Measurements from ENCODE around the gene CERK.

Gene CERK

DNA sequence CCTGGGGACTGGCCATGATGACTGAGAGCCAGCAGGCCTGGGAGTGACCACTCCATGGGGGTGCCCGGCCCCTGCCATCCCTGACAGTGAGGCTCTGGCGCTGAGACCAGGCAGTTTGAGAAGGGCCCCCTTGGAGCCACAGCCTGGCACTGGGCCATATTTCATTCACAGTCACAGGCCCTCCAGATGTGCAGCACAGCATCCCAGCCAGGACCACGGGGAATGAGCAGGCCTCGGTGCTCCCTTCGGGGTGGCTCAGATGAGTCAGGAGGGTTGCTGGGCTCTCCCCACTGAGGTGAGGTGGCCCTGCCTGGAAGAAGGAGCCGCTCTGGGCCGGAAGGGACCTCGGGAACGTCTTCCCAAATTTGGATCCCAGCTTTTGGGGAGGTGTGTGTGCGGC is 64.8 kb downstream of the CERK start:
- H3K4me3 ChIP-seq (ENCODE audit: control insufficient read depth, low read depth, low read length): no peak overlapping the region
- TF ChIP-seq, protein P1, sequence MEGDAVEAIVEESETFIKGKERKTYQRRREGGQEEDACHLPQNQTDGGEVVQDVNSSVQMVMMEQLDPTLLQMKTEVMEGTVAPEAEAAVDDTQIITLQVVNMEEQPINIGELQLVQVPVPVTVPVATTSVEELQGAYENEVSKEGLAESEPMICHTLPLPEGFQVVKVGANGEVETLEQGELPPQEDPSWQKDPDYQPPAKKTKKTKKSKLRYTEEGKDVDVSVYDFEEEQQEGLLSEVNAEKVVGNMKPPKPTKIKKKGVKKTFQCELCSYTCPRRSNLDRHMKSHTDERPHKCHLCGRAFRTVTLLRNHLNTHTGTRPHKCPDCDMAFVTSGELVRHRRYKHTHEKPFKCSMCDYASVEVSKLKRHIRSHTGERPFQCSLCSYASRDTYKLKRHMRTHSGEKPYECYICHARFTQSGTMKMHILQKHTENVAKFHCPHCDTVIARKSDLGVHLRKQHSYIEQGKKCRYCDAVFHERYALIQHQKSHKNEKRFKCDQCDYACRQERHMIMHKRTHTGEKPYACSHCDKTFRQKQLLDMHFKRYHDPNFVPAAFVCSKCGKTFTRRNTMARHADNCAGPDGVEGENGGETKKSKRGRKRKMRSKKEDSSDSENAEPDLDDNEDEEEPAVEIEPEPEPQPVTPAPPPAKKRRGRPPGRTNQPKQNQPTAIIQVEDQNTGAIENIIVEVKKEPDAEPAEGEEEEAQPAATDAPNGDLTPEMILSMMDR (IDR thresholded peaks at IDR 0.05; ENCODE audit: control insufficient read depth, insufficient read depth, low read depth, low read length, missing control alignments): no peak
- DNase-seq (ENCODE audit: low read depth): no peak

DNA sequence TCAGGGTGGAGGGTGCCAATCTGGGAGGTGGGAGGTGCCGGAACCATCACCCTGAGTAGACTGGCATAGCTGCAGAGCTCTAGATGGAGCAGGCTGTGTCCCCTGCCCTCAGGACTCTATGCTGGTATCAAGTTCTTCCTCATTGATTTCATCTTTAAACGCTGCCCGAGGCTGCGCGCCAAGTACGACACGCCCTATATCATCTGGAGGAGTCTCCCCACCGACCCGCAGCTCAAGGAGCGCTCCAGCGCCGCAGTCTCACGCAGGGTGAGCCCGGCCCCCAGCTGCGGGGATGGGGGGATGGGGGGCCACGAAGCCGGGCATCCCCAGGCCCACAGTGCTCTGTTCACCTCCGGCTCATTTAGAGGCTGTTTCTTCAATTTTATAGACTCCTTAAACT is 65.3 kb downstream of the CERK start:
- DNase-seq (ENCODE audit: low read depth): no peak
- no peak overlapping the region for H3K4me3 ChIP-seq (ENCODE audit: control insufficient read depth, low read depth, low read length)
- TF ChIP-seq, protein P1 (IDR thresholded peaks at IDR 0.05; ENCODE audit: control insufficient read depth, insufficient read depth, low read depth, low read length, missing control alignments): no peak

DNA sequence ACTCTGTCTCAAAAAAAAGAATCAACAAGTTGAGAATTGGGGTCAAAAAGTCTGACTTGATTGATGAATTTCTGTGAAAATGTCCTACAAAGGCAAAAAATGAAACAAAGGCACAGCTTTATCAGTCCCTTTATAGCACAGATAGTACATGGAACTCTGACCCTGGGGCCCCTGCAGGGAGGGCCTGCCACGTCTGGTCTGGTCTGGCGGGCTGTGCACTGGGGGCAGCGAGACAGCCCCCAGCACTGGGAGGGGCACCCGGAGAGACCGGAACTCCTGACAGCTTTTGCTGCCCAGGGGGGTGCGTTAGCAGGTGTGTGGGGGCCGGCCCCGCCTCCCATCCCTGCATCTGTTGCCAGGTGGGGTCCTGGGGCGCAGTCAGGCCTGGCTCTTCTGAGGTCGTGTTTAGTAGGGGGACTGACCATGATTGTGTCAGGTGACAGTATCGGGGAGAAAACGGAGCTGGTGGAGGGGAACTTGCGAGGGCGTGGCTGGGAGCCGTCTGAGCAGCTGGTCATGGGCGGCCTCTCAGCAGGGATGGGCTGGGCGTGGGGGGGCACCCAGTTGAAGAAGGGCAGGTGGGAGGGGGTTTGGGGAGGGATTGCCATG is 66.1 kb downstream of the CERK start:
- no peak for DNase-seq (ENCODE audit: low read depth)
- TF ChIP-seq, protein P1 (IDR thresholded peaks at IDR 0.05; ENCODE audit: control insufficient read depth, insufficient read depth, low read depth, low read length, missing control alignments): no peak
- H3K4me3 ChIP-seq (ENCODE audit: control insufficient read depth, low read depth, low read length): no peak overlapping the region

DNA sequence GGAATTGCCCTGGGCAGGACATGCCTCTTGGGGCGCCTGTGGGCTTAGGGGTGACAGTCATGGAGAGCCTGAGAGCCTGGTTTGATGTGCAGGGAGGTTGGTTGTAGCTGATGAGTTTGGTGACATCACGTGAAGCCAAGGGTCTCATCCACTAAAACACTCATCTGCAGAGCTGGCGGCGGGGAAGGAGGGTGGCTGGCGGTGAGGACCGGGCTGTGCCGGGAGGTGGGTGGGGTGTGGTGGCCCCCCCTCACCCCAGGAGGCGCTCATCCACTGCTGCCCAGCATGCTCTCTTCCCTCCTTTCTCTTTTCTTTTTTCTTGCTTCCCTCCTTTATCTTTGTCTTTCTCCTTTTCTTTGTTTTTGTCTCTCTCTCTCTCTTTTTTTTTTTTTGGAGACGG is 68.9 kb downstream of the CERK start:
- H3K4me3 ChIP-seq (ENCODE audit: control insufficient read depth, low read depth, low read length): no peak overlapping the region
- TF ChIP-seq, protein P1 (IDR thresholded peaks at IDR 0.05; ENCODE audit: control insufficient read depth, insufficient read depth, low read depth, low read length, missing control alignments): no peak
- DNase-seq (ENCODE audit: low read depth): no peak

DNA sequence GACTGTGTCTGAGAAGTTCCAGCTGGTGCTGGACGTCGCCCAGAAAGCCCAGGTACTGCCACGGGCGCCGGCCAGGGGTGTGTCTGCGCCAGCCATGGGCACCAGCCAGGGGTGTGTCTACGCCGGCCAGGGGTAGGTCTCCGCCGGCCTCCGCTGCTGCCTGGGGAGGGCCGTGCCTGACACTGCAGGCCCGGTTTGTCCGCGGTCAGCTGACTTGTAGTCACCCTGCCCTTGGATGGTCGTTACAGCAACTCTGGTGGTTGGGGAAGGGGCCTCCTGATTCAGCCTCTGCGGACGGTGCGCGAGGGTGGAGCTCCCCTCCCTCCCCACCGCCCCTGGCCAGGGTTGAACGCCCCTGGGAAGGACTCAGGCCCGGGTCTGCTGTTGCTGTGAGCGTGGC is 69.9 kb downstream of the CERK start:
- H3K4me3 ChIP-seq (ENCODE audit: control insufficient read depth, low read depth, low read length): no peak overlapping the region
- TF ChIP-seq, protein P1 (IDR thresholded peaks at IDR 0.05; ENCODE audit: control insufficient read depth, insufficient read depth, low read depth, low read length, missing control alignments): no peak
- no peak for DNase-seq (ENCODE audit: low read depth)

DNA sequence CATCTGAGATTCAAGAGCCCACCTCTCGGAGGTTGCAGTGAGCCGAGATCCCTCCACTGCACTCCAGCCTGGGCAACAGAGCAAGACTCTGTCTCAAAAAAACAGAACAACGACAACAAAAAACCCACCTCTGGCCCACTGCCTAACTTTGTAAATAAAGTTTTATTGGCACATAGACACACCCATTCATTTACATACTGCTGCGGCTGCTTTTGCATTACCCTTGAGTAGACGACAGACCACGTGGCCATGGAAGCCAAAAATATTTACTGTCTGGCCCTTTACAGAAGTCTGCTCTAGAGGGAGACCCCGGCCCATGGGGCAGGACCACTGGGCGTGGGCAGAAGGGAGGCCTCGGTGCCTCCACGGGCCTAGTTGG is 70.8 kb downstream of the CERK start:
- no peak overlapping the region for H3K4me3 ChIP-seq (ENCODE audit: control insufficient read depth, low read depth, low read length)
- TF ChIP-seq, protein P1 (IDR thresholded peaks at IDR 0.05; ENCODE audit: control insufficient read depth, insufficient read depth, low read depth, low read length, missing control alignments): no peak
- no peak for DNase-seq (ENCODE audit: low read depth)

Measured in AG09309 (cell line).